ENCODE results near the gene SPTAN1. TPM values are rescaled to one million over a fixed set of nuclear protein-coding genes. Genes with fewer than 3 reads are reported as not detected.
A peak's percentile ranks its signal among the peaks of the same experiment; 100 is the strongest.

SPTAN1 gene
- total and polyA plus RNA-seq, 4 donors: 94.4 to 504 (median 310) TPM

DNA sequence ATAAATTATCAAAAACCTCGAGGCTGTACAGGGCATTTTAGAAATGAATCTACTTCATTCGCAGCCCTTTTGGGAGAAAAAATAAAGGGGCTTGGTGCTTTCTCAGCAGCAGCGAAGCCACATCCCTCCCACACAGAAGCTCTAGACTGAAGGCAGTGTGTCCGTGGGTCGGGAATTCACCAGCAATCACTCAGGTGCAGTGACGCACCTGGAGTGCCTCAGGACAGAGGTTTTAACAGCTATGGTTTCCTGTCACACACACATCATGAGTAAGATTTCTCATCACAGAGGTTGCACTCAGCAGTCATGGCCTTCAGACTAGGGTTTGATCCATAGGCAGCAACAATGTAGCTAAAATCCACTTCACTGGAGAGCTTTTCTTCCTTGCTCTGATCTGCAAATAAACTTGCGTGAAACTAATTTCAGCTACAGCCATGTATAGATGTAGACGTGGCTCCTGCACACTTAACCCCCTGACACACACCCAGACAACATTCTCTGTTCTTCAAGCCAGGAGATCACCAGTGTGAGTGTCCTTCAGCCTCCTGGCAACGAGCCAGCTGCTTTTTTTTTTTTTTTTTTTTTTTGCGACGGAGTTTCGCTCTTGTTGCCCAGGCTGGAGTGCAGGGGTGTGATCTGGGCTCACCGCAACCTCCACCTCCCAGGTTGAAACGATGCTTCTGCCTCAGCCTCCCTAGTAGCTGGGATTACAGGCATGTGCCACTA, 69.5 kb downstream of the SPTAN1 start:
- no peak for ATAC-seq (ENCODE audit: low FRiP score)
- Histone ChIP-seq H3K36me3 (ENCODE audit: control insufficient read depth in 1 of 2, insufficient read depth in 2 of 2, low read length in 1 of 2) (peaks cover 11 to 41% of the 10 kb centered on the region in 2 donors), H3K4me1 (ENCODE audit: control insufficient read depth in 1 of 2, insufficient read depth in 2 of 2, low read length in 2 of 2) (no peaks in the 10 kb centered on the region), H3K9me3 (ENCODE audit: control insufficient read depth, low read length) (no peaks in the 10 kb centered on the region), H3K27me3 (ENCODE audit: control insufficient read depth in 1 of 2, insufficient read depth in 2 of 2, low read length in 1 of 2) (no peaks in the 10 kb centered on the region), H3K27ac (ENCODE audit: low read depth in 1 of 2, low read length in 2 of 2) (no peak overlapping the region), H3K4me3 (ENCODE audit: low read length in 2 of 2) (no peak overlapping the region)
- intact Hi-C loops (cut with DNase I): no loop called here
- peak in 1 of 2 donors; percentile 14 for DNase-seq
- WGBS, 2 donors: 61 to 65% methylated on average over 14 of the region's 14 CpGs

DNA sequence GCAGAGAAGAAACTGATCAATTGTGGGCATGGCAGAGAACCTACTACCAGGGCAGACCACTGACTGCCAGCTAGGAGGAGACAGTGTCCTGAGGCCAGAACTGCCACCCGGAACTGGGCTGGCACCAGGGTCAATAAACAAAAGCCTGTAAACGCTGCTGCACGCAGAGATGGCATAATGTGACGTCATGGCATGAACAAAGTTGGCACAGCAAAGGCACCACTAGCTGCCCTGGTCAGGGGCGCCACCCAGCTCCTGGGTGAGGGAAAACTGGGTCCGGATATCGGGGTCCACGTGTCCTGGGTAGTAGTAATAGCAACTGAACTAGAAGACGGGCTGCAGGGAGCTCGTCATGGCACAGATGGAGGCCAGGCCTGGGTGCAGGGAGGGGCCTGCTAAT, 72.2 kb downstream of the SPTAN1 start:
- no peaks in the 10 kb centered on the region for H3K4me1 ChIP-seq (ENCODE audit: control insufficient read depth in 1 of 2, insufficient read depth in 2 of 2, low read length in 2 of 2)
- DNase-seq (no peak), ATAC-seq (ENCODE audit: low FRiP score) (no peak)
- H3K4me3 ChIP-seq (ENCODE audit: low read length in 2 of 2): no peak overlapping the region
- H3K9me3 ChIP-seq (ENCODE audit: control insufficient read depth, low read length): no peaks in the 10 kb centered on the region
- H3K36me3 ChIP-seq (ENCODE audit: control insufficient read depth in 1 of 2, insufficient read depth in 2 of 2, low read length in 1 of 2): peaks cover 6 to 27% of the 10 kb centered on the region in 2 donors
- intact Hi-C loops (cut with DNase I): no loop called here
- H3K27me3 ChIP-seq (ENCODE audit: control insufficient read depth in 1 of 2, insufficient read depth in 2 of 2, low read length in 1 of 2): no peaks in the 10 kb centered on the region
- 72 to 73% methylated on average over 10 of the region's 10 CpGs for whole genome bisulfite sequencing, 2 donors
- H3K27ac ChIP-seq (ENCODE audit: low read depth in 1 of 2, low read length in 2 of 2): no peak overlapping the region

DNA sequence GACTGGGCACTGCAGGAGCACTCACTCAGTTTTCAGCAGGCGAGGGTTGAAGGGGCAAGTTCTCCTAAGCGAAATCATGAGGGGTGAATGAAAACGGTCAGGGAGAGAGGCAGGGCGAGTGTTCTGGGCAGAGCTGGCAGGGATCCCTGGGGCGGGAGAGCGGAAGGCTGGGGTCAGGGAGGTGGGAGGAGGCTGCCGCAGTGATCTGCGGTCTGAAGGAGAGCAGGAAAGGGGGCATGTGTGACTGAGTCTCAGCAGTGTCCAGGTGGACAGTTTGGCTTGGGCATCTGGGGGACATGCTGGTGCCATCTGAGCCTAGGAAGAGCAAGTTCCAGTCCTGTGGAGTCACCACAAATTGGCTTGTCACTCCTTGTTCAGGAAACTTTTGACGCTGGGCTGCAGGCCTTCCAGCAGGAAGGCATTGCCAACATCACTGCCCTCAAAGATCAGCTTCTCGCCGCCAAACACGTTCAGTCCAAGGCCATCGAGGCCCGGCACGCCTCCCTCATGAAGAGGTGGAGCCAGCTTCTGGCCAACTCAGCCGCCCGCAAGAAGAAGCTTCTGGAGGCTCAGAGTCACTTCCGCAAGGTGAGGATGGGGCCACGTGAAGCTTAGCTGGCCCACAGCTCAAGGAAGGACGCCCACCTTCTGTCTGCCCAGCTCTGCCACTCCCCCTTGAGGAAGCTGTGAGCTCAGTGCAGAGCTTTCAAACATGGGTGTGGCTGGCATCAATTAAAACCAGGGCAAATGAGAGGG, 73.2 kb downstream of the SPTAN1 start:
- Histone ChIP-seq H3K9me3 (ENCODE audit: control insufficient read depth, low read length) (no peaks in the 10 kb centered on the region), H3K4me3 (ENCODE audit: low read length in 2 of 2) (no peak overlapping the region), H3K36me3 (ENCODE audit: control insufficient read depth in 1 of 2, insufficient read depth in 2 of 2, low read length in 1 of 2) (peaks cover 0 to 22% of the 10 kb centered on the region in 2 donors), H3K4me1 (ENCODE audit: control insufficient read depth in 1 of 2, insufficient read depth in 2 of 2, low read length in 2 of 2) (no peaks in the 10 kb centered on the region), H3K27ac (ENCODE audit: low read depth in 1 of 2, low read length in 2 of 2) (no peak overlapping the region), H3K27me3 (ENCODE audit: control insufficient read depth in 1 of 2, insufficient read depth in 2 of 2, low read length in 1 of 2) (no peaks in the 10 kb centered on the region)
- peak in 1 of 2 donors; percentile 44 for DNase-seq
- 69 to 73% methylated on average over 20 of the region's 20 CpGs for WGBS, 2 donors
- intact Hi-C loops (cut with DNase I): no loop called here
- ATAC-seq (ENCODE audit: low FRiP score): no peak

DNA sequence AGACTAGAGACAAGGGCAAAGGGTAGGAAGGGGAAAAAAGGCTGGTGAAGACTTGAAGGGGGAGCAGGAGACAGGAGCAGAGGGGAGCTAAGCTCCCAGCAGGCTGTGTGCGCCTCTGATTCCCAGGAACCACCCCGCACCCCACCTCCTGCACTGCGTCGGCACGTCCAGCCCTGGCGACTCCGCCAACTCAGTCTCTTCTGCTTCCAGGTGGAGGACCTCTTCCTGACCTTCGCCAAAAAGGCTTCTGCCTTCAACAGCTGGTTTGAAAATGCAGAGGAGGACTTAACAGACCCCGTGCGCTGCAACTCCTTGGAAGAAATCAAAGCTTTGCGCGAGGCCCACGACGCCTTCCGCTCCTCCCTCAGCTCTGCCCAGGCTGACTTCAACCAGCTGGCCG, 73.8 kb downstream of the SPTAN1 start:
- Histone ChIP-seq H3K36me3 (ENCODE audit: control insufficient read depth in 1 of 2, insufficient read depth in 2 of 2, low read length in 1 of 2) (peaks cover 0 to 19% of the 10 kb centered on the region in 2 donors), H3K27me3 (ENCODE audit: control insufficient read depth in 1 of 2, insufficient read depth in 2 of 2, low read length in 1 of 2) (no peaks in the 10 kb centered on the region), H3K27ac (ENCODE audit: low read depth in 1 of 2, low read length in 2 of 2) (no peak overlapping the region), H3K9me3 (ENCODE audit: control insufficient read depth, low read length) (no peaks in the 10 kb centered on the region), H3K4me3 (ENCODE audit: low read length in 2 of 2) (no peak overlapping the region), H3K4me1 (ENCODE audit: control insufficient read depth in 1 of 2, insufficient read depth in 2 of 2, low read length in 2 of 2) (no peaks in the 10 kb centered on the region)
- ATAC-seq (ENCODE audit: low FRiP score) (no peak), DNase-seq (peak; percentile 17 to 49)
- WGBS, 2 donors: 85 to 86% methylated on average over 16 of the region's 16 CpGs
- intact Hi-C loops (cut with DNase I): no loop called here

DNA sequence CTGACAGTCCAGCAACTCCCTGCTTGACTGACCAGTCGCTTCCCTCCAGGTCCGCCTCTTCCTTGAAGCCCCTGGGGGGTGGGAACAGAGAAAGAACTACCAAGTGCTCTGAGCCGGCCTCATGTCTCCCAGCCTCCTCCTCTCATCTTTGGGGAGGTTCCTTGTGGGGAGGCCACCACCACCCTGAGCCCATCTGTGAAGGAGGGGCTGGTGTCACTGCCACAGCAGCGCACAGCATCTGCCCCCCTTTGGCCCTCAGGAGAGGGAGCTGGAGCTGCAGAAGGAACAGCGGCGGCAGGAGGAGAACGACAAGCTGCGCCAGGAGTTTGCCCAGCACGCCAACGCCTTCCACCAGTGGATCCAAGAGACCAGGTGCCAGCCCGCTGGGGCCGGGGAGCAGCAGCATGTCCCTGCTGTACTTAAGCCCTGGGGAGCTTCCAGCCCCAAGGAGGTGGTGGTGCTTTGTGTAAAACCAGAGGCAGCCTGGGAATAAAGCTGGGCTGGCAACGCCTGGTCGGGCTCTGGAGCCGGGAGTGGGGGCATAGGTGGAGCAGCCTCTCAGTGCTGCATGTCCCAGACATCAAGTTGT, 74.8 kb downstream of the SPTAN1 start:
- no peak overlapping the region for H3K27ac ChIP-seq (ENCODE audit: low read depth in 1 of 2, low read length in 2 of 2)
- no peak overlapping the region for H3K4me3 ChIP-seq (ENCODE audit: low read length in 2 of 2)
- H3K9me3 ChIP-seq (ENCODE audit: control insufficient read depth, low read length): no peaks in the 10 kb centered on the region
- no peaks in the 10 kb centered on the region for H3K4me1 ChIP-seq (ENCODE audit: control insufficient read depth in 1 of 2, insufficient read depth in 2 of 2, low read length in 2 of 2)
- ATAC-seq (ENCODE audit: low FRiP score): no peak
- peaks cover 0 to 19% of the 10 kb centered on the region in 2 donors for H3K36me3 ChIP-seq (ENCODE audit: control insufficient read depth in 1 of 2, insufficient read depth in 2 of 2, low read length in 1 of 2)
- WGBS, 2 donors: 63% methylated on average over 15 of the region's 15 CpGs
- peak in 1 of 2 donors; percentile 71 for DNase-seq
- no peaks in the 10 kb centered on the region for H3K27me3 ChIP-seq (ENCODE audit: control insufficient read depth in 1 of 2, insufficient read depth in 2 of 2, low read length in 1 of 2)
- intact Hi-C loops (cut with DNase I): no loop called here

DNA sequence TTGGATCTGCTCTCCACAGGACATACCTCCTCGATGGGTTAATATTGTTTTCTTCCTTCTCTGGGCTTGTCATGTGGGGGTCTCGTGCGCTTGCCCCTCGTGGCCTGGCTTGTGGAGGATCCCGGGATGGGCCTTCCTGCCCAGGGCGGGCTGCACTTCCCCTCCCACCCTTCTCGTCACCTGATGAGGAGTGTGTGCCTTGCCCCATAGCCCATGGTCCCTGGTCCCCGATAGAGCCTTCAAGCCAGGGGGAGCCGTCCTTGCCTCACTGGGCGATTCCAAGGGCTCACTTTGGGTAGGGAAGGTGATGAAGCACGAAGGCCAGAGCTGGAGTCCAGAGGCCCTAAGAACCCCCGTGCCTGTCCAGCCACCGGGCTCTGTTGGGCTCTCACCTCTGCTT, 75.5 kb downstream of the SPTAN1 start:
- Histone ChIP-seq H3K27me3 (ENCODE audit: control insufficient read depth in 1 of 2, insufficient read depth in 2 of 2, low read length in 1 of 2) (no peaks in the 10 kb centered on the region), H3K4me1 (ENCODE audit: control insufficient read depth in 1 of 2, insufficient read depth in 2 of 2, low read length in 2 of 2) (no peaks in the 10 kb centered on the region), H3K36me3 (ENCODE audit: control insufficient read depth in 1 of 2, insufficient read depth in 2 of 2, low read length in 1 of 2) (peaks cover 0 to 22% of the 10 kb centered on the region in 2 donors), H3K9me3 (ENCODE audit: control insufficient read depth, low read length) (no peaks in the 10 kb centered on the region), H3K27ac (ENCODE audit: low read depth in 1 of 2, low read length in 2 of 2) (peak overlapping the region in 1 of 2 donors; percentile 6), H3K4me3 (ENCODE audit: low read length in 2 of 2) (no peak overlapping the region)
- ATAC-seq (ENCODE audit: low FRiP score) (peak; percentile 21), DNase-seq (peak; percentile 35 to 72)
- intact Hi-C loops (cut with DNase I): no loop called here
- 64 to 69% methylated on average over 13 of the region's 13 CpGs for WGBS, 2 donors

DNA sequence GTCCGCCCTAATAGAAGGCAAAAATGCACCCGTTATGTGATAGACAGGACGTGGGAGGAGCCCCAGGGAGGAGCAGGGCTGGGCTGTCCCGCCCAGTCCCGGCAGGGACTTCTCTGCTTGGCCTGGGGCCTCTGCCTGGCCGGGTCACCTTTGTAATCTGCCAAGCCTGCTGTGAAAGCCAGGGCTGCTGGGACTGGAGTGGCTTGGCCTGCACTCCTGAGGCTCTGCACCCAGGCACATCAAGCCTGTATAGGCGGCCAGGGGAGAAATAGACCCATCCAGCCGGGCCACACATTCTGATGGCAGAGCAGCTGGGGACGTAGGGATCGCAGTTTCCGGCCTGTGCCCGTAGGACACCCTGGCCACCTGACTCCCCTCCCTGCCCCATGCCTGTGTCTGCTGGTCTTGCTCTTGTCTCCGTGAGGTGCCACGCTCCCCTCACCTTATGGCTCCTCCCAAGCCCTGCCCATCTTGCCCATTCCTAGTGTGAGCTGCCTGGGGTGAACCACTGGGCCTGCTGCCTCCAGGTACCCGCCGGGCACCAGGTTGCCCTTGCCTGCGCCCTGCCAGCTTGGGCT, 76.2 kb downstream of the SPTAN1 start:
- peak; percentile 81 to 84 for DNase-seq
- peak overlapping the region in 1 of 2 donors; percentile 23 for H3K27ac ChIP-seq (ENCODE audit: low read depth in 1 of 2, low read length in 2 of 2)
- WGBS, 2 donors: 23 to 27% methylated on average over 17 of the region's 17 CpGs
- H3K4me1 ChIP-seq (ENCODE audit: control insufficient read depth in 1 of 2, insufficient read depth in 2 of 2, low read length in 2 of 2): no peaks in the 10 kb centered on the region
- ATAC-seq (ENCODE audit: low FRiP score): peak; percentile 82
- intact Hi-C loops (cut with DNase I): no loop called here
- H3K4me3 ChIP-seq (ENCODE audit: low read length in 2 of 2): no peak overlapping the region
- no peaks in the 10 kb centered on the region for H3K9me3 ChIP-seq (ENCODE audit: control insufficient read depth, low read length)
- H3K36me3 ChIP-seq (ENCODE audit: control insufficient read depth in 1 of 2, insufficient read depth in 2 of 2, low read length in 1 of 2): peaks cover 0 to 25% of the 10 kb centered on the region in 2 donors
- H3K27me3 ChIP-seq (ENCODE audit: control insufficient read depth in 1 of 2, insufficient read depth in 2 of 2, low read length in 1 of 2): no peaks in the 10 kb centered on the region

DNA sequence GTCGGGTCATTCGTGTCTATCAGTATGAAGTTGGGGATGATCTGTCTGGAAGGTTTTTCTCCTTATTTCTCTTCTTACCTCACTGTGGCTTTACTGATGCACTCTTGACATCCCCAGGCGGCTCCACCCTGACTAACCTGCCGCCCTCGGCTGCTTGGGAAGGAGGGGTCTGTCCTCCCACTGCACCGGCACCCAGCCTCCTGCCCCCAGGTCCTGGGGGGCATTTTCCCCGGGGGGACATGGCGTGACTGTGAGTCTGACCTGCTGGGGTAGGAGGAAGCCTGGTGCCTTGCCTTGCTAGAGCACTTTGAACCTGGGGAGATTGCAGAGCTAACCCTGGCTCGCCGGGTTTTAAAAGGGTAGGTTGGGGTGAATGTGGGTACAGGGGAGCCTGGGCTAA, 76.7 kb downstream of the SPTAN1 start:
- Histone ChIP-seq H3K4me1 (ENCODE audit: control insufficient read depth in 1 of 2, insufficient read depth in 2 of 2, low read length in 2 of 2) (no peaks in the 10 kb centered on the region), H3K9me3 (ENCODE audit: control insufficient read depth, low read length) (no peaks in the 10 kb centered on the region), H3K27me3 (ENCODE audit: control insufficient read depth in 1 of 2, insufficient read depth in 2 of 2, low read length in 1 of 2) (no peaks in the 10 kb centered on the region), H3K36me3 (ENCODE audit: control insufficient read depth in 1 of 2, insufficient read depth in 2 of 2, low read length in 1 of 2) (peaks cover 0 to 25% of the 10 kb centered on the region in 2 donors), H3K4me3 (ENCODE audit: low read length in 2 of 2) (no peak overlapping the region), H3K27ac (ENCODE audit: low read depth in 1 of 2, low read length in 2 of 2) (no peak overlapping the region)
- peak in 1 of 2 donors; percentile 35 for DNase-seq
- intact Hi-C loops (cut with DNase I): no loop called here
- WGBS, 2 donors: 76 to 84% methylated on average over 10 of the region's 10 CpGs
- no peak for ATAC-seq (ENCODE audit: low FRiP score)

Measured in aorta (tissue), 5 donors.